ENCODE results near the gene TDO2.

Gene TDO2

GRCh38 chr4:155903453-155903852, at the start of gene TDO2:
TSS of gene TDO2 (plus strand) at chr4:155903696. CDS start at chr4:155903759, 63 bp downstream.
- Histone ChIP-seq H3K27me3 (ENCODE audit: control insufficient read depth, insufficient read depth, low read length) (no peaks in the 10 kb centered on the region), H3K36me3 (ENCODE audit: control insufficient read depth, insufficient read depth, low read length) (no peaks in the 10 kb centered on the region), H3K9me3 (ENCODE audit: control insufficient read depth, low read length) (no peaks in the 10 kb centered on the region), H3K9ac (ENCODE audit: low read length) (no peak within 1 kb of the TSS), H3K4me1 (ENCODE audit: control insufficient read depth, insufficient read depth, low read length) (no peaks in the 10 kb centered on the region), H3K4me3 (ENCODE audit: low read length) (no peak within 1 kb of the TSS)

GRCh38 chr4:155854582-155855226, 48.8 kb upstream of the TDO2 start:
- Histone ChIP-seq H3K9ac (ENCODE audit: low read length) (no peak overlapping the region), H3K4me3 (ENCODE audit: low read length) (no peak overlapping the region), H3K4me1 (ENCODE audit: control insufficient read depth, insufficient read depth, low read length) (no peaks in the 10 kb centered on the region), H3K27me3 (ENCODE audit: control insufficient read depth, insufficient read depth, low read length) (no peaks in the 10 kb centered on the region), H3K9me3 (ENCODE audit: control insufficient read depth, low read length) (no peaks in the 10 kb centered on the region), H3K36me3 (ENCODE audit: control insufficient read depth, insufficient read depth, low read length) (no peaks in the 10 kb centered on the region)

GRCh38 chr4:155855897-155856296, 47.6 kb upstream of the TDO2 start:
- Histone ChIP-seq H3K36me3 (ENCODE audit: control insufficient read depth, insufficient read depth, low read length) (no peaks in the 10 kb centered on the region), H3K9ac (ENCODE audit: low read length) (no peak overlapping the region), H3K27me3 (ENCODE audit: control insufficient read depth, insufficient read depth, low read length) (no peaks in the 10 kb centered on the region), H3K4me1 (ENCODE audit: control insufficient read depth, insufficient read depth, low read length) (no peaks in the 10 kb centered on the region), H3K4me3 (ENCODE audit: low read length) (no peak overlapping the region), H3K9me3 (ENCODE audit: control insufficient read depth, low read length) (no peaks in the 10 kb centered on the region)

- H3K27me3 ChIP-seq (ENCODE audit: control insufficient read depth, insufficient read depth, low read length), result no peaks in the 10 kb centered on the region
- H3K4me3 ChIP-seq (ENCODE audit: low read length), result no peak within 1 kb of the TSS
- H3K9ac ChIP-seq (ENCODE audit: low read length), result no peak within 1 kb of the TSS
- H3K4me1 ChIP-seq (ENCODE audit: control insufficient read depth, insufficient read depth, low read length), result no peaks in the 10 kb centered on the region
- no peaks in the 10 kb centered on the region for H3K36me3 ChIP-seq (ENCODE audit: control insufficient read depth, insufficient read depth, low read length)
- H3K9me3 ChIP-seq (ENCODE audit: control insufficient read depth, low read length), result no peaks in the 10 kb centered on the region
Measured at GRCh38 chr4:155866177-155866576, 37.3 kb upstream of the TDO2 start, which contains the start of gene ASIC5. TSS of gene ASIC5 (minus strand) at chr4:155866277. CDS start at chr4:155866226, 51 bp downstream.

GRCh38 chr4:155875878-155876277, 27.6 kb upstream of the TDO2 start:
- H3K9me3 ChIP-seq (ENCODE audit: control insufficient read depth, low read length), result no peaks in the 10 kb centered on the region
- H3K4me1 ChIP-seq (ENCODE audit: control insufficient read depth, insufficient read depth, low read length), result no peaks in the 10 kb centered on the region
- no peaks in the 10 kb centered on the region for H3K36me3 ChIP-seq (ENCODE audit: control insufficient read depth, insufficient read depth, low read length)
- H3K27me3 ChIP-seq (ENCODE audit: control insufficient read depth, insufficient read depth, low read length), result no peaks in the 10 kb centered on the region
- no peak overlapping the region for H3K9ac ChIP-seq (ENCODE audit: low read length)
- no peak overlapping the region for H3K4me3 ChIP-seq (ENCODE audit: low read length)

- no peak overlapping the region for H3K9ac ChIP-seq (ENCODE audit: low read length)
- no peaks in the 10 kb centered on the region for H3K36me3 ChIP-seq (ENCODE audit: control insufficient read depth, insufficient read depth, low read length)
- H3K9me3 ChIP-seq (ENCODE audit: control insufficient read depth, low read length), result no peaks in the 10 kb centered on the region
- H3K27me3 ChIP-seq (ENCODE audit: control insufficient read depth, insufficient read depth, low read length), result no peaks in the 10 kb centered on the region
- H3K4me3 ChIP-seq (ENCODE audit: low read length), result no peak overlapping the region
- no peaks in the 10 kb centered on the region for H3K4me1 ChIP-seq (ENCODE audit: control insufficient read depth, insufficient read depth, low read length)
Measured at GRCh38 chr4:155877971-155878370, 25.5 kb upstream of the TDO2 start.

- H3K27me3 ChIP-seq (ENCODE audit: control insufficient read depth, insufficient read depth, low read length), result no peaks in the 10 kb centered on the region
- H3K9me3 ChIP-seq (ENCODE audit: control insufficient read depth, low read length), result no peaks in the 10 kb centered on the region
- H3K4me3 ChIP-seq (ENCODE audit: low read length), result no peak overlapping the region
- H3K9ac ChIP-seq (ENCODE audit: low read length), result no peak overlapping the region
- H3K4me1 ChIP-seq (ENCODE audit: control insufficient read depth, insufficient read depth, low read length), result no peaks in the 10 kb centered on the region
- no peaks in the 10 kb centered on the region for H3K36me3 ChIP-seq (ENCODE audit: control insufficient read depth, insufficient read depth, low read length)
Measured at GRCh38 chr4:155878611-155879010, 24.9 kb upstream of the TDO2 start.

- no peaks in the 10 kb centered on the region for H3K4me1 ChIP-seq (ENCODE audit: control insufficient read depth, insufficient read depth, low read length)
- no peak overlapping the region for H3K4me3 ChIP-seq (ENCODE audit: low read length)
- no peaks in the 10 kb centered on the region for H3K27me3 ChIP-seq (ENCODE audit: control insufficient read depth, insufficient read depth, low read length)
- no peaks in the 10 kb centered on the region for H3K36me3 ChIP-seq (ENCODE audit: control insufficient read depth, insufficient read depth, low read length)
- H3K9ac ChIP-seq (ENCODE audit: low read length), result no peak overlapping the region
- no peaks in the 10 kb centered on the region for H3K9me3 ChIP-seq (ENCODE audit: control insufficient read depth, low read length)
Measured at GRCh38 chr4:155879767-155880166, 23.7 kb upstream of the TDO2 start.

GRCh38 chr4:155881555-155881954, 21.9 kb upstream of the TDO2 start:
- Histone ChIP-seq H3K36me3 (ENCODE audit: control insufficient read depth, insufficient read depth, low read length) (no peaks in the 10 kb centered on the region), H3K4me3 (ENCODE audit: low read length) (no peak overlapping the region), H3K4me1 (ENCODE audit: control insufficient read depth, insufficient read depth, low read length) (no peaks in the 10 kb centered on the region), H3K9ac (ENCODE audit: low read length) (no peak overlapping the region), H3K9me3 (ENCODE audit: control insufficient read depth, low read length) (no peaks in the 10 kb centered on the region), H3K27me3 (ENCODE audit: control insufficient read depth, insufficient read depth, low read length) (no peaks in the 10 kb centered on the region)

GRCh38 chr4:155883895-155884294, 19.6 kb upstream of the TDO2 start:
- no peaks in the 10 kb centered on the region for H3K9me3 ChIP-seq (ENCODE audit: control insufficient read depth, low read length)
- no peak overlapping the region for H3K4me3 ChIP-seq (ENCODE audit: low read length)
- H3K9ac ChIP-seq (ENCODE audit: low read length), result no peak overlapping the region
- no peaks in the 10 kb centered on the region for H3K36me3 ChIP-seq (ENCODE audit: control insufficient read depth, insufficient read depth, low read length)
- no peaks in the 10 kb centered on the region for H3K4me1 ChIP-seq (ENCODE audit: control insufficient read depth, insufficient read depth, low read length)
- no peaks in the 10 kb centered on the region for H3K27me3 ChIP-seq (ENCODE audit: control insufficient read depth, insufficient read depth, low read length)

GRCh38 chr4:155885666-155886065, 17.8 kb upstream of the TDO2 start:
- Histone ChIP-seq H3K4me3 (ENCODE audit: low read length) (no peak overlapping the region), H3K4me1 (ENCODE audit: control insufficient read depth, insufficient read depth, low read length) (no peaks in the 10 kb centered on the region), H3K9ac (ENCODE audit: low read length) (no peak overlapping the region), H3K9me3 (ENCODE audit: control insufficient read depth, low read length) (no peaks in the 10 kb centered on the region), H3K27me3 (ENCODE audit: control insufficient read depth, insufficient read depth, low read length) (no peaks in the 10 kb centered on the region), H3K36me3 (ENCODE audit: control insufficient read depth, insufficient read depth, low read length) (no peaks in the 10 kb centered on the region)

GRCh38 chr4:155887045-155887444, 16.5 kb upstream of the TDO2 start:
- Histone ChIP-seq H3K9ac (ENCODE audit: low read length) (no peak overlapping the region), H3K27me3 (ENCODE audit: control insufficient read depth, insufficient read depth, low read length) (no peaks in the 10 kb centered on the region), H3K36me3 (ENCODE audit: control insufficient read depth, insufficient read depth, low read length) (no peaks in the 10 kb centered on the region), H3K4me1 (ENCODE audit: control insufficient read depth, insufficient read depth, low read length) (no peaks in the 10 kb centered on the region), H3K9me3 (ENCODE audit: control insufficient read depth, low read length) (no peaks in the 10 kb centered on the region), H3K4me3 (ENCODE audit: low read length) (no peak overlapping the region)
